Activated CD4-positive, alpha-beta T cell treated with anti-CD3 and anti-CD28 coated beads, Interleukin-2, amount 50 U/mL, for 1 hour (primary cell): ENCODE results near the gene CA7.
"Not testable (repeated sequence)": the region's sequence is repeated elsewhere in the genome, so short reads cannot be mapped to it uniquely, and the experiment has no call there.

Source experiments
- DNase-seq: peaks from one replicate; pipeline ENCODE4 v3.0.0-alpha.2; 2020

CA7 gene

DNA sequence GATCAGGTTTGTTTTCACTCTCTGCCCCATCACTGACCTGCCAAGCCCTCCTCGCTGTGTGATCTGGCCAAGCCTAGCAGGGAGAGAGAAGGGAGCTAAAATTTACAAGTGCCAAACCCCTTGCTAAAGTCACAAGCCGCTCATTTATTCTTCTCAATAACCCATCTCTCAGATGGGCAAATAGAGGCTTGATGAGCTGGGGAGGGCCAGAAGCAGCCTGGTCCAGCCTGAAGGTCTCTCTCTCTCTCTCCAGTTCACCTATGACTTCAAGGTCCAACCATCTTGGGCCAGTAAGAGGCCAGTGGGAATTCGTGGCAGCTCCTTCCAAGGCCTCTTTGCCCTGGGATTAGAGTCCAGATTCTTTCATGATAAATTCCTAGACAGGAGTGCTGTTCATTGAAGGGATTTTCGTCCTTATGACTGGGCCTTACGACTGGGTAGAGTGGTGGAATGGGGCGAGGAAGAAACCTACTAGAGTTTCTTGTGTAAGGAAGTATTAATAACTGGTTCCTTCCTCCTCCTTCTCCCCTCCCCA lies 3.4 kb downstream of the CA7 start:
- no peak for DNase-seq

DNA sequence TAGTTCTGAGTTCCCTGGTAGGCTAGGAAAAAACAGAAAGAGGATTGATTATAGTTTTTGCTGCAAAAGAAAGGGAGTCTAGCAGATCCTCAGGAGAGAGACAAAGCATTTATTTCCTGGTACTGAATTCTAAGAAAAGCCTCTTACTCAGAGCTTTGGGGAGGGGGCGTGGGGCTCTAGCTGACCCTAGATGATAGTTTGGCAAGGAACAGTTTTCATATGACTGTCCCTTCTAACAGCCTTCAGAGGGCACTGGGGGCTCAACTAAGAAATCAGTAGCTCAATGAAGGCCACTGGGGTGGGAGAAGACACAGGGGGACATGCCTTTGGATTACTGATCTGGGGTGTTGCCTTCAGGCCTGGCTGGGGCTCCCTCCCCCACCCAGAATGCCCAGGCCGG lies 4.0 kb downstream of the CA7 start:
- DNase-seq: no peak

DNA sequence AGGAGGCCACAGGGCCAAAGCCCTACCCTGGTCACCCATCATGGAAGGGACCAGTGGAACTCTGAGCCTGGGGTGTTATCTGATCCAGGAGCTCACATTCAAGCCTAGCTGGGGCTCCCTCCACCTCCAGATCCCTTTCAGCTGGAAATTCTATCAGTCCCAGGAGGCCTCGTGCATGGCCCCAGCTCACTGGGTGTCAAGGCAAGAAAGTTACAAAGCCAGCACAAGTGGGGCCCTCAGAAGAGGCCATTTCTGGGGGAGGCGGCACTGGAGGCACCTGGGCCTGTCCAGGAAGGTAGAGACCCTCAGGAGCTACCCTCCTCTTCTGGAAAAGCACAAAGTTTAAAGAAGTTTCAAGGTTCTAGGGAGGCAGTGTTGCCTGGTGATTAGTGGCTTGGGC lies 4.8 kb downstream of the CA7 start:
- DNase-seq: no peak

DNA sequence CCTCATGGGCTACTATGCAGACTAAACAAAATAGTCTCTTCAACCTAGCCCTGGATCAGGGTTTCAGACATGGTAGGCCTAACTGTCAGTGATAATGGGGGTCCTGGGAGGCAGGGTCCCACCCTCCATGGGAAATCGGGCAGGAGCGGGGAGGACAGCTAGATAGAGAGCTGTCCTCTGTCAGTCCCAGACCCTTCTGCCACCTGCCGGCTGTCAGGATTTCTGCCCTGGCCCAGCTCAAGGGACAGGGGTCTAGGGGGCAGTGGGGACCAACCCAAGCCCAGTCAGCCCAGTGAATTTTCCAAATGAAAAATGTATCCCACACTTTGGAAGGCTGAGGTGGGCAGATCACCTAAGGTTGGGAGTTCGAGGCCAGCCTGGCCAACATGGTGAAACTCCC lies 5.3 kb downstream of the CA7 start:
- no peak for DNase-seq

DNA sequence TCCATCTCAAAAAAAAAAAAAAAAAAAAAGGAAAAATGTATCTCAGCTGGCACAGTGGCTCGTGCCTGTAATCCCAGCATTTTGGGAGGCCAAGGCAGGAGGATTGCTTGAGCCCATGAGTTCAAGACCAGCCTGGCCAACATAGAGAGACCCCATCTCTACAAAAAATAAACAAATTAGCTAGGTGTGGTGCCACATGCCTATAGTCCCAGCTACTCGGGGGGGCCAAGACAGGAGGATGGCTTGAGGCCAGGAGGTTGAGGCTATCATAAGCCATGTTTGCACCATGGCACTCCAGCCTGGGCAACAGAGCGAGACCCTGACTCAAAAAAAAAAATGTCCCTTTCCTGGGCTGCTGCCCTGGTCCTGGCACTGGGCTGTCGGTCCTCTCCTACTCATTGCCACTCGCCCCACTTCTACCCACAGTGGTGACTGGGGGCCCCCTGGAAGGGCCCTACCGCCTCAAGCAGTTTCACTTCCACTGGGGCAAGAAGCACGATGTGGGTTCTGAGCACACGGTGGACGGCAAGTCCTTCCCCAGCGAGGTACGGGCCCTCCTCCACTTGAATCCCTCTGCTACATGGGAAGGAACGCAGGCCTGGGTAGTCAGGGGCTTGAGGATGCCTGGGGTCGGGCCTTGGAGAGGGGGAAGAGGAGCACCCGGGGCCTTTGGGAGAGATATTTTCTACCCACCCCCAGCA lies 6.1 kb downstream of the CA7 start:
- DNase-seq: no peak

DNA sequence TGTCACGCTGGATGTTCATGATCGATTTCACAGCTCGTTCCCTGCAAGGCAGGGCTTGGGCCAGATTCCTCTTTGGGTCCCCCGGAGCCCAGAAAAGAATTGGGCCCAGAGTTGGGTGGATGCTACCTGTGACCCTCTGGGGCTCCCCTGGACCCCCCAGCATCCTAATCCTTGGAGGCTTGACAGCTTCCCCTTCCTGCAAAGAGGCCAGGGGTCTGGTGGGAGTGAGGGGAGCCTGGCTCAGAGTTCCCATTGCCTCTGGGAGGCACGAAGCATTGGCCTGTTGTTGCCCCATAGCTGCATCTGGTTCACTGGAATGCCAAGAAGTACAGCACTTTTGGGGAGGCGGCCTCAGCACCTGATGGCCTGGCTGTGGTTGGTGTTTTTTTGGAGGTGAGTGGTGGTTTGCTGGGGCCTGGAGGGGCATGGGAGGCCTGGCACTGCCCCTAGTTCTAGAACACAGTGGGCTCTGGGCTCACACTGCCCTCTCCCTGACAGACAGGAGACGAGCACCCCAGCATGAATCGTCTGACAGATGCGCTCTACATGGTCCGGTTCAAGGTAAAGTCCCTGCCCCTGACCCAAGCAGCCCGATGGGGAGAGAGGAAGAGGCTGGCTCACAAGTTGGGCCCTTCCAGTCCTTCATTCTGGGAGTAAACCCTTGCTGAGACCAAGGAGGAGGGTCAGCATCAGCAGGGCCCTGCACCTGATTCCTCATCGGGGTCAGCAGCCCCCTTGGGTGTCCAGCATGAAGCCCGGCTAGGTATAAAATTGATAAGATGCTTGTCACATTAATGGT lies 7.2 kb downstream of the CA7 start:
- no peak for DNase-seq

DNA sequence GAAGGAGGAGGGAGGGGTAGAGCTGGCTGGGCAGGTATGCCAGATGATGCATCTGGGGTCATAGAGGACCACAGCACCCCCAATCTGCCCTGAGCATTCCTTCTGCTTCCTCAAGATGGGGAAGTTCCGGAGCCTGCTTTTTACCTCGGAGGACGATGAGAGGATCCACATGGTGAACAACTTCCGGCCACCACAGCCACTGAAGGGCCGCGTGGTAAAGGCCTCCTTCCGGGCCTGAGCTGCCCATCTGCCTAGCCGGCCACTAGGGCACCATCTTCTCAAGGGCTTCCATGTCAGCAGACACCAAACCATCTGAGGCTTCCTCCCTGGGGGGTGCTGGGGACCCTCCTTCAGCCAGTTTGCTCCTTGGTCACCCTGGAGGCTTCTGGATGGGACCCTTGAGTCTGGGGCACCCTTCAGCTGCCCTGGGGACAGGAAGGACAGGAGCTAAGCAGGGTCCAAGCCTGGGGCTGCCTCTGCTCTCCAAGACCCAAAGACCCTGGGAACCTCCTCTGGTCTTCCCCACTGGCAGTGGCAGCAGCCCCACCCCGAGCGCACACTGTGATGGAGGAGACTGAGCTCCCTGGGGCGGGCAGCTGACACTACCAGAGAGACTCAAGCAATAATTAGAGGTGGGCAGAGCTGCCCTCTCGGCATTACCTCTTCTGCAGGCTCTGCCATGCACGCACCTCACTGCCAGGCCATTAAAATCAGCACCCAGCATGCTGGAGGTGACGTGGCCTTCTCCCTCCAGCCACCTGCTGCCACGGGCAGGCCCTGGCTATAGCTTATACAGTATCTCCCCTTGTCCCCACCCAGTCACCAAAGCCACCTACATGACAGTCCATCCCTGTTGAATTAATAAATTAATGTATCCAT lies 9.3 kb downstream of the CA7 start:
- no peak for DNase-seq

DNA sequence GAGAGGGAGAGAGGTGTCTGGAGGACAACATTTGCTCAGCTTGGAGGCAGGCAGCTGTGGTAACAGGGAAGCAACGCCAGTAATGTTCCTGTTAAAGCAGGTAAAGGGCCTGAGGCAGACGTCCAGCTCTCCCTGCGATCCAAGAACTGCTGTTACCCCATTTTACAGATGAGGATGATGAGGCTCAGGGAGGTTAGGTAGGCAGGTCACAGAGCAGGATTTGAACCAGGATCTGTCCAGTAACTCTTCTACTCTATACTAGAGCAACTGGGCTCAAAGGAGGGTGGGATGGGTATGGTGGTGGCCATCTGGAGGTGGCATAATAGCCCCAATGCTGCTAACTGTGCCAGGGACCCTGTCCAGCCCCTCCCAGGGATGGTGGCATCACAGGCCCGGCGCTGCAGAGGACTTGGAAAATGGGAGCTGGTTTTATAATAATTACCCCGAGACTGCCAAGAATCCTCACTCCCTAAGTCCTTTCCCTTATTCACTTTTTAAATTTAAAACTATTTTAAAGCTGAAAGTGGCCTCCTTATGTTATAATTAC lies 12.0 kb downstream of the CA7 start:
- DNase-seq: no peak

DNA sequence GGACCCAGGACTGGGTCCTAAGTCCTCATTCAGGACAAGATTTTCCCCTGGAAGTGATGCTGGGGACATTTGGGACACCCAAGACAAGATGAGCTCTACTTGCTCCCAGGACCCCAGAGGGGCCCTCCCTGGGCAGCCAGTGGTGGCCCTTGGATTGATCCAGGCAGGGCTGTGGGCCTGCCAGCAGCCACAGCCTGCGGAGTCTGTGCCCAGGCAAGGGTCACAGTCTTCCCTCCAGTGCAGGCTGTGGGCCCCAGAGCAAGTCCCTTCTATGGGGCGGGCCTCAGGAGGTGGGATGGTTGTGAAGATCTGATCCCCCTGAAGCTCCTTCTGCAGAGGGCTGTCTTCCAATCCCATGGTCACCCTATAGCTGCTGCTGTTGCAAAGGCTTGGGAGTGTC lies 12.6 kb downstream of the CA7 start:
- no peak for DNase-seq

DNA sequence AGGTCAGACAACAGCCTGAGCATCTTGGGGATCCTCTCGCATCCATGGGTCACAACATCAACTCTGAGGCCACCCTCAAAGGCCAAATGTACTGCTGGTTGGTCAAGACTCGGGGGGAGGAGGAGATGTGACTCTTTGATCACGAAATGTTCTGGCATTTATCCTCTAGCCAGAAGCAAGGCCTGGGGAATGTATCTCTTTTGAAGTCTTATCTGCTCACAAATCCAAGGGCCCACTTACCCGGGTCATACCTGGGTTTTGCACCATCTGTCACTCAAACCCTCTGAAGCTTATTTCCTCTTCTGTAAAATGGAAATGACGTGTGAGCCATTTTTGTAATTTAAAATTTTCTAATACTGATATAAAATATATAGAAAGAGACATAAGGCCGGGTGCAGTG lies 13.2 kb downstream of the CA7 start:
- no peak for DNase-seq

DNA sequence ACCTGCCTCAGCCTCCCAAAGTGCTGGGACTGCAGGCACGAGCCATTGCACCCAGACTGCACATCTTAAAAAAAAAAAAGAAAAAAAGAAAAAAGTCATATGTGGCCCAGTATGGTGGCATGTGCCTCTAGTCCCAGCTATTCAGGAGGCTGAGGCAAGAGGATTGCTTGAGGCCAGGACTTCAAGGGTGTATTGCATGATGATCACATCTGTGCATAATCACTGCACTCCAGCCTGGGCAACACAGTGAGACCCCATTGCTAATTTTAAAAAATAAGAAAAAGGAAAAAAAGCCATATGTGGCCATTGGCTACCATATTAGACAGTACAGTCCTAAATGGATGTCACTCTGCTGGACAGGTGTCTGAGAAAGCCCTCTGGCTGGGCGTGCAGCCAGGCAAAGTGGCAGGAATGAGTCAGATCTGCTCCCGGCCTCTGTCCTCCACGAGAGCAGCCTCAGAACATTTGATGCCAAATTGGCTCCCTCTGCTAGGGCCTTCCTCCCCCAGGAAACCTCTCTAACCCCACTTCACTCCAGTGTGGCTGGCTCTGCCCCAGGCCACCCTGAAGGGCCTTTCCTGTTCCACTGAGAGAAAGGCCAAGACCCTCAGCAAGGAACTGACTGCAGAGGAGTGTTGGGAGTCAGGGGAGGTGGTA lies 14.7 kb downstream of the CA7 start:
- no peak for DNase-seq

DNA sequence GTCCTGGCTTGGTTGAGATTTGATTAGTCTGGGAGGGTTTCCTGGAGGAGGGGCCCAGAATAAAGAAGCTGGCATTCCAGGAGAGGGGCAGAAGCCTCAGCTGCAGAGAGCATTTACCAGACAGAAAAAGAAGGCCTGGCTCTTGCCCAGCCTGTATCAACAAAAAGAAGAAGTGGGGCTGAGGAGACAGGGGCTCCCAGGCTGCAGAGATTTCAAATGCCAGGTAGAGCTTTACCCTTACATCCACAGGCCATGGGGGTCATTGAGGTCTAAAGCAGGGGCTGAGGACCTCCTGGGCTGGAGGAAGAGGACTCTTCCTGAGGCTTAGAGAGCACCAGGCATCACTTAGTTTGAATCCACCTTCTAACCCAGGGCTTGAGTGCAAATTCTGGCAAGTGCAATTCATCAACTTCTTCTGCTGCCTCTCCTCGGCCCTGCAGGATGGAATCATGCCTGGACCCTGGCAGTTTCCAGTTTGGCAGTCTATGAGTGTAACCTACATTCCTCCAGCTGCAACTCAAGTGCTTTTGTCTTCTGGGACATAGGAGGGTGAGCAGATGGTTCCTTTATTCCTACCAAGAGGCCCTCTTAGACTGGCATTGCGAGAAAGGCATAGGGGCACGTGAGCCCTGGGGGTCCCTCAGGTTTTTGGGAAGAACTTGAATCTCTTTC lies 15.3 kb downstream of the CA7 start:
- no peak for DNase-seq

DNA sequence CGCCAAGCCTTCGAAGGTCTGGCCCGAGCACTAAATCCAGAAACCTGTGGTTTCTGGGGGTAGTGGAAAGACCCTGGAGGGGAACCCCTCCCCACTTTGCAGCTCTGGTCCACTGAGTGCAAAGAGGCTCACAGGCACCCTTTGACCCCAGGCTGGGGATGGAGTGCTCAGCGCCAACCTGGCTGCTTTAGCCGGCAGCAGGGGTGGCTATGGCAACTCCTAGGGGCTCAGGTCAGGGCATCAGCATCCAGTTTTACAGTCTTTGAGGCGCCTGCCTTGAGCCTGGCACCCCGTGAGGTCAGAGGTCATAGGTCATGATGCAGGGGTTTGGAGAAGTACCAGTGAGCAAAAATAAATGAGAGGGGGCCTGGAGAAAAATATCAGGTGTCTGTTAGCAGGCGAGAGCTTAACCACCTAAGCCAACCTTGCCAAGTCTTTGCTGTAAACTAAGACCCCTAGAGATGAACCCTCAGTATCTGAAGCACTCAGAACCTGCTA lies 17.9 kb downstream of the CA7 start:
- DNase-seq: no peak

DNA sequence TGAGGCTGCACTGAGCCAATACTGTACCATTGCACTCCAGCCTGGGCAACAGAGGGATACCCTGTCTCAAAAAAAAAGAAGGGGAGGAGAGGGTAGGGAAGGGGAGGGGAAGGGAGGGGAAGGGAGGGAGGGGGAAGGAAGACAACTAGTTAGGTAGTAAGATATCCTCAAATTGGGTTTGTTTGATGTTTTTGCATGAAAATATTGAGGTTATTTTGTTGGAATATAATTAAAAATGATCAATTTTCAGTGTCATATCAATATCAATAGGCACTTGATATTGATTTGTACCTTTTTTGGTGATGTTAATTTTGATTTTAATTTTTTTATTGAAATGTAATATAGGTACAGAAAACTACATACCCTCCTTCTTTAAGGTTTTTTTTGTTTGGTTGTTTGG lies 19.5 kb downstream of the CA7 start:
- no peak for DNase-seq

DNA sequence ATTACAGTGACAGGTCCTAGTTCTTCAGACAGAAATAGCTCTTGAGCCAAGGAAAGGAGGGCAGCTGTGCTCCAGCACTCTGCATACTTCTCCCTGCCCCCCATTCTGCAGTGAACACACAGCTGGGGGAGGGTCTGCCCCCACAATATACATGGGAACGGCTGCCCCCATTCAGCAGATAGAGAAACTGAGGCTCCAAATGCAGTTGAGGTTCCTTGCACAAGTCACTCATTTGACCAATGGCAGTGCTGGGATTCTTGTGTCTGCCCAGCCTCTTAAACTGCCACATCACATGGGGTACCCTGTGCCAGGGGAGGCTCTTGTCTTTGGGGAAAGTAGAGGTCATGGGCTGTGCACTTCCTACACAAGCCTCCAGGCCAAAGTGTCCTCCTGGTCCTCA lies 25.2 kb downstream of the CA7 start:
- DNase-seq: no peak

DNA sequence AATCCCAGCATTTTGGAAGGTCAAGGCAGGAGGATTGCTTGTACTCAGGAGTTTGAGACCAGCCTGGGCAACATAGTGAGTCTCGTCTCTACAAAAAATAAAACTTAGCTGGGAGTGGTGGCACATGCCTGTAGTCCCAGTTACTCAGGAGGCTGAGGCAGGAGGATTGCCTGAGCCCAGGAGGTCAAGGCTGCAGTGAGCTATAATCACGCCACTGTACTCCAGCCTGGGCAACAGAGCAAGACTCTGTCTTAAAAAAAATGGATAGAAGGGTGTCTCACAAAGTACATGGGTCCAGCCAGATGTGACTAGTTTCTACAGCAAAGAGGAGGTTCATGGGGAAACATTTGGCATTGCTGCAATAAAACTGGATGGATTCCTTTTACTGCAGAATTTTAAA lies 27.1 kb downstream of the CA7 start:
- not testable (repeated sequence) for DNase-seq

DNA sequence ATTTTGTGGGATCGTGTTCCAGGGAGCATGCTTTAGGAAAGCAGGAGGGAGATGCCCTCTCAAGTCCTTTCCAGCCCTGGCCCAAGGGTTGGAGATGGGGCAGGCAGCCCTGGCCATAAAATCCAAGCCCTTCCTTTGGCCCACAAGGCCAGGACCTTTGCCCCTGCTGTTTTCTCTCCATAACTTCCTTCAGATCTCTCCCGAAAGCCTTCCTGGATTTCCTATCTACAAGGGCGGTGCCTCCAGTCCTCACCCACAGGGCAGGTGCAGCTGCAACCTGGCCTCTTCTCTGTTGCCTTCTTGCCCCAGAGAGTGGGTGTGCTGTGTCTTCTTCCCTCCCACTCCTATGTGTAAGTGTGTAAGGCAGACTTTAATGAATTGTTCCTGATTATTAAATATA lies 27.6 kb downstream of the CA7 start:
- DNase-seq: no peak

DNA sequence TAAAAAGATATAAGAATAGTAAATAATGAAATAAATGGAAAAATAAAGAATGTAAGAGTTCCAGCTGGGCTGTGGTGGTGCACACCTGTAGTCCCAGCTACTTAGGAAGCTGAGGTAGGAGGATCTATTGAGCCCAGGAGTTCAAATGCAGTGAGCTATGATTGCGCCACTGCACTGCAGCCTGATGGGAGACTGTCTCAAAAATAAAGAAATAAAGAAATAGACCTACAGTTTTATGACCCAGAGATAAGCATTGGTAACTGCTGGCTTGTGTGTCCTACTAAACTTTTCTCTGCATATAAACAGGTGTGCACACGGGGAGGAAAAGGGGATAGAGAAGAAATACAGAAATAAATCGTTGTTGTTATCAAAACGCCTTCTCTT lies 28.3 kb downstream of the CA7 start:
- no peak for DNase-seq

DNA sequence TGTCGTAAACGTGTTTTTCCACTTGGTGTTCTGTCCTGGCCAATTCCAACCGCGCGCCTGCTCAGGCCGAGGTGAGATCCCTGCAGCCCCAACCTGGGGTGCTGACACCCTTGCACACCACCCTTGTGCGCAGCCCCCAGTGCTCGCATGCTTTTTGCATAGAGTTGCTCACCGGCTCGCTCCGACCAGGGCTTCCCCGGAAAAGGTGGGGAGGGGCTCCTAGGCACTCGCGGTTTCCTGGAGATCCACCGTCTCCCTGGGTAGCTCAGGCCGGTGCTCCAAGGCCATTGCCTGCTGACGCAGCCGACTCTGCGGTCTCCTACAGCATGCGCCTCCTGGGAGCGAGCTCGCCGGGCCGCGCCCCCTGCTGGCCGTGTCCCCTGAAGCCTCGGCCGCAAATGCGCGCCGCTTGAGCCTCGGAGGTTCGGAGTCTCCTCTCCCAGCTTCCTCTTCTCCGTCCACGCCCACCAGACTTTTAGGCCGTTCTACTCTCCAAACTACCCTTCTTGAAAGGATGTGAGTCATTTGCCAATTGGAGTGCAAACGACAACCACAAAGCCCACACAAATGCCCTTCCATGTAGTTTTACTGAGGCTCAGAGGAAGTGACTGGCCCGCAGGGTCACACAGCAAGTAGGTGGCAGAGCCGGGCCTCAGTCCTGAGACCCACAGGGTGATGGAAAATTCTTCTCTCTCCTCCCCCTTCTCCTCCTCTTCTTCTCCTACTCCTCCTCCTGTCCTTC lies 28.9 kb downstream of the CA7 start:
- peak; percentile 84 for DNase-seq

DNA sequence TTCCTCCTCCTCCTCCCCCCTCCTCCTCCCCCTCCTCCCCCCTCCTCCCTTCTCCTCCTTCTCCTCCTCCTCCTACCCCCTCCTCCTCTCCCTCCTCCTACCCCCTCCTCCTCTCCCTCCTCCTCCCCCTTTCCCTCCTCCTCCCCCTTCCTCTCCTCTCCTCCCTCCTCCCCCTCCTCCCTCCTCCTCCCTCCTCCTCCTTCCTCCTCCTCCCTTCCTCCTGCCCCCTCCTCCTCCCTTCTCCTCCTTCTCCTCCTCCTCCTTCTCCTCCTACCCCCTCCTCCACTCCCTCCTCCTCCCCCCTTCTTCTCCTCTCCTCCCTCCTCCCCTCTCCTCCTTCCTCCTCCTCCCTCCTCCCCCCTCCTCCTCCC lies 29.5 kb downstream of the CA7 start:
- no peak for DNase-seq
